Fibroblast of mammary gland (primary cell): ENCODE measurements around the gene OR4Q3.
"Not testable (repeated sequence)": the region's sequence is repeated elsewhere in the genome, so short reads cannot be mapped to it uniquely, and the experiment has no call there.

Experiments used
- DNase-seq: peaks from one replicate; pipeline ENCODE4 v3.0.0-alpha.2; 2010; ENCODE audit warnings: low read depth
- H3K4me3 ChIP-seq: 2 replicates; pipeline ENCODE4 v1.5.1; 2011; ENCODE audit warnings: low read depth, mild to moderate bottlenecking, low read length, moderate library complexity; ENCODE audit not compliant: control insufficient read depth
- CTCF ChIP-seq: conservative IDR thresholded peaks from 2 replicates; pipeline ENCODE4 v1.5.1; 2011; ENCODE audit warnings: low read depth, low read length, inconsistent platforms; ENCODE audit not compliant: control insufficient read depth, insufficient read depth

OR4Q3 gene

DNA sequence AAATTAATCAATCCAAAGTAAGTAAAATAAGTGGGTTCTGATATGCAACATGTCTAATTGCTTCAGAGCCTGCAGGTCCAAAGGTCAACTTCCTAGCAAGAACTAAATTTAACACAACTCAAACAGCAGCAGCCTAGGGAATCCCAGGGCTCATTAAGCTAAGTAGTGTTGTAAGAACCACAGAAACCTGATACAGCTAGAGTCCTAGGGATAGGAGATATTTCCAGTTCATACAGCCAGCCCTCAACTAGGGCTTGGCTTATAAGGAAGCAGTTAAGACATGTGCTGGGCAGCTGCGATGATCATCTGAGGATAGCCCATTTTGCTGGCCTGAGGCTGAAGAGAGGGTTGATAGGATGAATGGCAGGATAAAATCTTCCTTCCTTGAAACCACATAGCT lies at the start of gene OR4Q3:
TSS of gene OR4Q3 (plus strand) at position 316 of the 400 bp plus-strand sequence.
- H3K4me3 ChIP-seq: no peak within 1 kb of the TSS
- TF ChIP-seq CTCF: no peak
- no peak for DNase-seq

DNA sequence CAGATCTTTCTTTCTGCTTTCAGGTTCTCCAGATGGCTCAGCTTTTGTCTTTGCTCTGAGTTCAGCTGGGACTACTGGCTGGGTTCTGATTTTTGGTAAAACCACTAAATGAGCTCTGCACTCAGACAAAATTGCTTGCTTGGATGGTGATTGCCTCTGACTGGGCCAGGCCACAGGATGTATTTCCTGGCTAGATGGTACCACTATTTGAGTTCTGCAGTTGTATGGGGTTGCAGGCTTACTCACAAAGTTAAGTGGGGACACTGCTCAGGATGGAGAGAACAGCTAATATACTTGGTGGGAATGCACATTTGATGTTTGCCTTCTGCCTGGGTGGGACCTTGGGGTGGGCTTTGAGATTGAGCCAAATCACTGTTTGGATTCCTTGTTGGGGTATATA lies 14.0 kb upstream of the OR4Q3 start:
- TF ChIP-seq CTCF: no peak
- no peak for DNase-seq
- no peak overlapping the region for H3K4me3 ChIP-seq

- DNase-seq: no peak
- no peak for TF ChIP-seq CTCF
- H3K4me3 ChIP-seq: no peak overlapping the region
These were observed 13.6 kb upstream of the OR4Q3 start for GRCh38 chr14:19729763-19730162.

DNA sequence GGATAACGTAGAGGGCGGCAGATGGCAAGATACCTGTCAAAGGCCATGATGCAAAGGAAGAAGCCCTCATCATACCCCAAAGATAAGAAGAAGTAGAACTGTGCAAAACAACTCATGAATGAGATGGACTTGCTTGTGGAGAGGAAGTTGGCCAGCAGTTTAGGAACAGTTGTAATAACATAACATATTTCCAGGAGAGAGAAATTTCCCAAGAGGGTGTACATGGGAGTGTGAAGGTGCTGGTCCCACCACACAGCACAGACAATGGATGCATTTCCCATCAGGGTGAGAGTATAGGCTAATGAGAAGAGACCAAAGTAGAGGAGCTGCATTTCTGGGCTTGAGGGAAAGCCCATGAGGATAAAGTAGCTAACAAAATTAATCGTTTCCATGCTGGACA lies 9.5 kb upstream of the OR4Q3 start:
- H3K4me3 ChIP-seq, DNase-seq: not testable (repeated sequence)

DNA sequence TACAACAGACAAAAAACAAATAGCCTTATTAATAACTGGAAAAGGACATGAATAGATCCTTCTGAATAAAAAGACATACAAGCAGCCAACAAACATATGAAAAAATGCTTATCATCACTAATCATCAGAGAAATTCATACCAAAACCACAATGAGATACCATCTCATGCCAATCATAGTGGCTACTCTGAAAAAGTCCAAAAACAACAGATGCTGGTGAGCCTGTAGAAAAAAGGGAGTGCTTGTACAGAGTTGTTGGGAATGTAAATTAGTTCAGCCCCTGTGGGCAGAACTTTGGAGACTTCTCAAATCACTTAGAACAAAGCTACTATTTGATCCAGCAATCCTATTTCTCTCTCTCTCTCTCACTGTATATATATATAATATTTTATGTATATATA lies 8.9 kb downstream of the OR4Q3 start:
- DNase-seq, H3K4me3 ChIP-seq: not testable (repeated sequence)

DNA sequence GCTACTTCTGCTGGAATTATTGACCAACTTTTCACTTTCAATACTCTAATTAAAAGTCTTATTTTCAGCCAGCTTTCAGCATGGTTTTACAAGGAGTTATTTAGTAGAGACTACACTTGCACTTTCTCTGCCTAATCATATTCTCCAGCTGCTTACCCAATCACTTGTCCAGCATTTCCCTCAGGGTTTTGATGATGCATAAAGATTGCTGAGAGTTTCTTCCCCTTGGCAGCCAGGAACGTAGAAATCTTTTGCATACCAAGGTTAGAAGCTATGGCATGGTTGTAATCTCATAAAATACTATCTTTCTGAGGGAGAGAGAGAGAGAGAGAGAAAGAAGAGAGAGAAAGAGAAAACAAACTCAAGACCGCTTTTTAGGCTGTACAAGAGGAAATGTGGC lies 10.8 kb downstream of the OR4Q3 start:
- no peak for TF ChIP-seq CTCF
- no peak for DNase-seq

DNA sequence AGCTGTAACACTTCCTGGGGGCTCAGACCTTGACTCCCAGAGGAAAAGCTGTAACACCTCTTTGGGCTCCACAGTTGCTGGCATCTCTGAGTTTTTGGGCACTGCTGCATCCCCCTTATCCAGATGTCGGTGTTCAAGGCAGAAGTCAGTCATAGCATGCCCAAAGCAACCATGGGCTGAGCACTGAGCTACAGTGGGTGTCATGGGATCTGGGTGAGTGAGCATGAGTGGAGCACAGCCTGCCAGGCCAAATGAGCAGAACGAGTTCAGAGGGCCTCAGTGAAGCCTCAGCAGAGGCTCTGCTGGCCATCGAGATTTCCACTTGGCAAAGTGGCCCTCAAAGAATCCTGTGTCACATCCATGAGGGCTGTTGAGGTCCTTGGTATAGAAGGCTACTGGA lies 28.1 kb downstream of the OR4Q3 start:
- not testable (repeated sequence) for DNase-seq, H3K4me3 ChIP-seq

More for the DNA sequence above, 10.8 kb downstream of the OR4Q3 start:
- H3K4me3 ChIP-seq: no peak overlapping the region

GRCh38 chr14:19771895-19772430 lies 28.6 kb downstream of the OR4Q3 start:
- H3K4me3 ChIP-seq: no peak overlapping the region
- no peak for TF ChIP-seq CTCF
- DNase-seq: no peak

DNA sequence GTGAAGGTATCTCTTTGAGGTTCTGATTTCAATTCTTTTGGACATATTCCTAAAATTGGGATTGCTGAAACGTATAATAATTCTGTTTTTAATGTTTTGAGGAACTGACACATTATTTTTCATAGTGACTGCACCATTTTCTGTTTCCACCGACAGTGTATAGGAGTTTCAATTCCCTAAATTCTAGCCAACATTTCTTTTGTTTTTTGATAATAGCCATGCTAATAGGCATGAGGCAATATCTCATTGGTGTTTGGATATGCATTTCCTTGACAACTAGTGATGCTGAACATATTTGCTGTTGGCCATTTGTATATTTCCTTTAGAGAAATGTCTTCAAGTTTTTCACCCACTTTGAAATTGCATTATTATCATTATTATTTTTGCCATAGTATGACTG lies 29.1 kb downstream of the OR4Q3 start:
- not testable (repeated sequence) for DNase-seq, H3K4me3 ChIP-seq

DNA sequence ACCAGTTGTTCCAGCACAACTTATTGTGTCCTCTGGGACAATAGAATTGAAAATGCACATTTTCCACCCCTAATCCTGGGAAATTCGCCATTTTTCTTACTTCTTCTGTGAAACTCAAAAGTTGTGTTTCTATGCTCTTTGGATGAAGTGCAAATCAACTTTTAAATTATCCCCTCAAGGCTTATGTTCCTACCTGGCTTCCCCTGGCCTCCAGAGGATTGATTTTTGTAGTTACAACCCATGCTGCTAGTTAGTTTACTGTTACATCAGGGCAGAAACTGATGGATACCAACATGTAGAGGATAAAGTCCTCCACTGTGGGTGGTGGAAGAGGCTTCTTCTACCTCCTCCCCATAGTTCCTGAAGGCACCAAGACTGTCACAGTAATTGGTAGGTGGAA lies 29.8 kb downstream of the OR4Q3 start, which contains the start of gene OR4M1:
TSS of gene OR4M1 (plus strand) at position 301 of the 400 bp plus-strand sequence. CDS start 6,819 bp downstream, outside the sequence.
- not testable (repeated sequence) for H3K4me3 ChIP-seq

More for the DNA sequence above, 29.8 kb downstream of the OR4Q3 start, which contains the start of gene OR4M1:
- DNase-seq: not testable (repeated sequence)
